PC-3 (cell line): Measurements from ENCODE around the gene VSIG1.

ENCODE experiments used
- EZH2 ChIP-seq: fragments of 300-600 bp; sonication (generic); IDR thresholded peaks from one replicate; pipeline ENCODE4 v1.6.1; 2017; ENCODE audit warnings: antibody characterized with exemption, mild to moderate bottlenecking, low read length; ENCODE audit not compliant: unreplicated experiment
- TF ChIP-seq, protein P1 (sequence below): fragments of 300-600 bp; sonication (generic); conservative IDR thresholded peaks from 2 replicates; pipeline ENCODE4 v1.5.1; 2017; ENCODE audit warnings: antibody characterized with exemption, low read depth, mild to moderate bottlenecking, low read length

- TF ChIP-seq EZH2: no peak
- TF ChIP-seq, protein P1, sequence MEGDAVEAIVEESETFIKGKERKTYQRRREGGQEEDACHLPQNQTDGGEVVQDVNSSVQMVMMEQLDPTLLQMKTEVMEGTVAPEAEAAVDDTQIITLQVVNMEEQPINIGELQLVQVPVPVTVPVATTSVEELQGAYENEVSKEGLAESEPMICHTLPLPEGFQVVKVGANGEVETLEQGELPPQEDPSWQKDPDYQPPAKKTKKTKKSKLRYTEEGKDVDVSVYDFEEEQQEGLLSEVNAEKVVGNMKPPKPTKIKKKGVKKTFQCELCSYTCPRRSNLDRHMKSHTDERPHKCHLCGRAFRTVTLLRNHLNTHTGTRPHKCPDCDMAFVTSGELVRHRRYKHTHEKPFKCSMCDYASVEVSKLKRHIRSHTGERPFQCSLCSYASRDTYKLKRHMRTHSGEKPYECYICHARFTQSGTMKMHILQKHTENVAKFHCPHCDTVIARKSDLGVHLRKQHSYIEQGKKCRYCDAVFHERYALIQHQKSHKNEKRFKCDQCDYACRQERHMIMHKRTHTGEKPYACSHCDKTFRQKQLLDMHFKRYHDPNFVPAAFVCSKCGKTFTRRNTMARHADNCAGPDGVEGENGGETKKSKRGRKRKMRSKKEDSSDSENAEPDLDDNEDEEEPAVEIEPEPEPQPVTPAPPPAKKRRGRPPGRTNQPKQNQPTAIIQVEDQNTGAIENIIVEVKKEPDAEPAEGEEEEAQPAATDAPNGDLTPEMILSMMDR: no peak
Observed at GRCh38 chrX:108022491-108023089, 22.3 kb upstream of the VSIG1 start.
